K562 (cell line): ENCODE results near the gene TSPAN18. TPM values are rescaled to one million over a fixed set of nuclear protein-coding genes. Genes with fewer than 3 reads are reported as not detected.

Experiments
- ELF2 ChIP-seq: fragments of 250-450 bp; sonication (Bioruptor Pico); IDR thresholded peaks from 2 replicates; pipeline ENCODE4 v1.5.0; 2021; ENCODE audit warnings: mild to moderate bottlenecking
- REST ChIP-seq, 2 experiments: fragments of 450-650 bp; formaldehyde crosslinking in 1 of 2; IDR thresholded peaks; 2 replicates each; pipeline versions ENCODE4 v1.4.0 to v1.6.1; 2014 to 2020; ENCODE audit warnings: mild to moderate bottlenecking in 2 of 2, borderline replicate concordance in 1 of 2, low read depth in 1 of 2
- polyA plus RNA-seq, 8 experiments: library from polyadenylated mRNA; depleted of rRNA in 4 of 8; stranded (reverse) in 5 of 8; unstranded in 3 of 8; fragments of >200 nt; fragmentation: Nextera tagmentation in 2 of 8; fragmentation: Illumina TruSeq in 1 of 8; extraction: Ambion mirVana in 2 of 8; extraction: Trizol in 1 of 8; gene quantifications; 2 replicates each; pipeline versions ENCODE4 v1.2.1 to v1.2.3, GENCODE V29; 2011 to 2014; ENCODE audit warnings: inconsistent platforms in 1 of 8, missing spikeins in 1 of 8
- total RNA-seq, 7 experiments: library from RNA; depleted of rRNA in 6 of 7; stranded (reverse); fragments of >200 nt in 6 of 7; fragmentation: Illumina TruSeq in 2 of 7; extraction: Trizol in 2 of 7; gene quantifications; 2 replicates each; pipeline versions ENCODE4 v1.2.1 to v1.2.3, GENCODE V29; 2011 to 2021; ENCODE audit warnings: low replicate concordance in 1 of 7

Gene TSPAN18
- total and polyA plus RNA-seq, 9 of the 15 experiments (the other 6 are each of a cell fraction or from before 2014, with no cell fraction given): 0.17 to 0.35 (median 0.22) TPM; not detected in 4

- TF ChIP-seq REST (IDR thresholded peaks at IDR 0.05; ENCODE audit: borderline replicate concordance) (no peak), REST (CRISPR knock-in tag; IDR thresholded peaks at IDR 0.05; ENCODE audit: low read depth) (no peak), ELF2 (CRISPR knock-in tag) (no peak)
Observed at GRCh38 chr11:44885919-44886789, 159.4 kb downstream of the TSPAN18 start (continued).
